DND-41 (cell line): ENCODE measurements around the gene FCGR3B.
"Not testable (repeated sequence)": the region's sequence is repeated elsewhere in the genome, so short reads cannot be mapped to it uniquely, and the experiment has no call there.

ENCODE experiments used
- CTCF ChIP-seq: IDR thresholded peaks from 2 replicates; pipeline ENCODE4 v1.5.1; 2012; ENCODE audit warnings: borderline replicate concordance, low read length, moderate library complexity, mild to moderate bottlenecking; ENCODE audit not compliant: poor library complexity, severe bottlenecking; ENCODE audit errors: extremely low read depth
- EZH2 ChIP-seq: IDR thresholded peaks from 3 replicates; pipeline ENCODE4 v1.6.1; 2012; ENCODE audit warnings: borderline replicate concordance, low read depth, mild to moderate bottlenecking, moderate library complexity, low read length, inconsistent platforms; ENCODE audit not compliant: severe bottlenecking

GRCh38 chr1:161582882-161583281 is 48.1 kb downstream of the FCGR3B start:
- not testable (repeated sequence) for TF ChIP-seq CTCF, EZH2
